ENCODE data around the gene C1orf21. TPM values are rescaled to one million over a fixed set of nuclear protein-coding genes. Genes with fewer than 3 reads are reported as not detected.

Gene C1orf21
- total RNA-seq, 1 donor from 2014 or later: 4.1 TPM

GRCh38 chr1:184424157-184424556 lies 37.3 kb downstream of the C1orf21 start:
- peaks cover 9% of the 10 kb centered on the region for H3K27me3 Mint-ChIP-seq (ENCODE audit: insufficient read depth)
- no peak overlapping the region for H3K4me3 Mint-ChIP-seq
- intact Hi-C loops (cut with micrococcal nuclease): no loop called here
- no peaks in the 10 kb centered on the region for H3K4me1 Mint-ChIP-seq (ENCODE audit: low read depth)
- no peak for DNase-seq (ENCODE audit: low spot score)
- H3K27ac Mint-ChIP-seq: no peak overlapping the region
- no peaks in the 10 kb centered on the region for H3K36me3 Mint-ChIP-seq (ENCODE audit: low read depth)
- H3K9me3 Mint-ChIP-seq: no peaks in the 10 kb centered on the region

GRCh38 chr1:184424945-184425344 lies 38.1 kb downstream of the C1orf21 start:
- no peak overlapping the region for H3K27ac Mint-ChIP-seq
- no peak overlapping the region for H3K4me3 Mint-ChIP-seq
- intact Hi-C loops (cut with micrococcal nuclease): no loop called here
- peaks cover 3% of the 10 kb centered on the region for H3K27me3 Mint-ChIP-seq (ENCODE audit: insufficient read depth)
- no peak for DNase-seq (ENCODE audit: low spot score)
- H3K36me3 Mint-ChIP-seq (ENCODE audit: low read depth): no peaks in the 10 kb centered on the region
- no peaks in the 10 kb centered on the region for H3K9me3 Mint-ChIP-seq
- no peaks in the 10 kb centered on the region for H3K4me1 Mint-ChIP-seq (ENCODE audit: low read depth)

GRCh38 chr1:184425449-184426277 lies 38.8 kb downstream of the C1orf21 start:
- Mint-ChIP-seq H3K4me3 (no peak overlapping the region), H3K9me3 (no peaks in the 10 kb centered on the region), H3K27ac (no peak overlapping the region), H3K36me3 (ENCODE audit: low read depth) (no peaks in the 10 kb centered on the region), H3K27me3 (ENCODE audit: insufficient read depth) (peaks cover 3% of the 10 kb centered on the region), H3K4me1 (ENCODE audit: low read depth) (no peaks in the 10 kb centered on the region)
- DNase-seq (ENCODE audit: low spot score): no peak
- intact Hi-C loops (cut with micrococcal nuclease): no loop called here

GRCh38 chr1:184426278-184426674 lies 39.4 kb downstream of the C1orf21 start:
- no peak for DNase-seq (ENCODE audit: low spot score)
- intact Hi-C loops (cut with micrococcal nuclease): no loop called here
- Mint-ChIP-seq H3K27me3 (ENCODE audit: insufficient read depth) (no peaks in the 10 kb centered on the region), H3K4me1 (ENCODE audit: low read depth) (no peaks in the 10 kb centered on the region), H3K4me3 (no peak overlapping the region), H3K36me3 (ENCODE audit: low read depth) (no peaks in the 10 kb centered on the region), H3K9me3 (no peaks in the 10 kb centered on the region), H3K27ac (no peak overlapping the region)

GRCh38 chr1:184427722-184428121 lies 40.9 kb downstream of the C1orf21 start:
- Mint-ChIP-seq H3K27ac (no peak overlapping the region), H3K36me3 (ENCODE audit: low read depth) (no peaks in the 10 kb centered on the region), H3K4me1 (ENCODE audit: low read depth) (no peaks in the 10 kb centered on the region), H3K27me3 (ENCODE audit: insufficient read depth) (peaks cover 3% of the 10 kb centered on the region), H3K4me3 (no peak overlapping the region), H3K9me3 (no peaks in the 10 kb centered on the region)
- intact Hi-C loops (cut with micrococcal nuclease): no loop called here
- no peak for DNase-seq (ENCODE audit: low spot score)

- peaks cover 3% of the 10 kb centered on the region for H3K27me3 Mint-ChIP-seq (ENCODE audit: insufficient read depth)
- H3K4me3 Mint-ChIP-seq: no peak overlapping the region
- DNase-seq (ENCODE audit: low spot score): no peak
- no peaks in the 10 kb centered on the region for H3K4me1 Mint-ChIP-seq (ENCODE audit: low read depth)
- intact Hi-C loops (cut with micrococcal nuclease): no loop called here
- no peaks in the 10 kb centered on the region for H3K9me3 Mint-ChIP-seq
- no peaks in the 10 kb centered on the region for H3K36me3 Mint-ChIP-seq (ENCODE audit: low read depth)
- no peak overlapping the region for H3K27ac Mint-ChIP-seq
Measured at GRCh38 chr1:184428604-184429003, 41.8 kb downstream of the C1orf21 start.

- no peaks in the 10 kb centered on the region for H3K36me3 Mint-ChIP-seq (ENCODE audit: low read depth)
- no peak overlapping the region for H3K27ac Mint-ChIP-seq
Measured at GRCh38 chr1:184429335-184429734, 42.5 kb downstream of the C1orf21 start.

GRCh38 chr1:184433956-184434502 lies 47.2 kb downstream of the C1orf21 start:
- H3K27ac Mint-ChIP-seq: no peak overlapping the region
- no peak for DNase-seq (ENCODE audit: low spot score)
- no peak overlapping the region for H3K4me3 Mint-ChIP-seq
- H3K27me3 Mint-ChIP-seq (ENCODE audit: insufficient read depth): peaks cover 3% of the 10 kb centered on the region
- no peaks in the 10 kb centered on the region for H3K9me3 Mint-ChIP-seq
- H3K36me3 Mint-ChIP-seq (ENCODE audit: low read depth): no peaks in the 10 kb centered on the region
- intact Hi-C loops (cut with micrococcal nuclease): no loop called here
- no peaks in the 10 kb centered on the region for H3K4me1 Mint-ChIP-seq (ENCODE audit: low read depth)

More at GRCh38 chr1:184429335-184429734, 42.5 kb downstream of the C1orf21 start:
- Mint-ChIP-seq H3K4me3 (no peak overlapping the region), H3K27me3 (ENCODE audit: insufficient read depth) (peaks cover 3% of the 10 kb centered on the region), H3K9me3 (no peaks in the 10 kb centered on the region), H3K4me1 (ENCODE audit: low read depth) (no peaks in the 10 kb centered on the region)
- no peak for DNase-seq (ENCODE audit: low spot score)
- intact Hi-C loops (cut with micrococcal nuclease): no loop called here

- Mint-ChIP-seq H3K9me3 (no peaks in the 10 kb centered on the region), H3K4me1 (ENCODE audit: low read depth) (no peaks in the 10 kb centered on the region), H3K27ac (no peak overlapping the region), H3K27me3 (ENCODE audit: insufficient read depth) (peaks cover under 1% of the 10 kb centered on the region), H3K4me3 (no peak overlapping the region), H3K36me3 (ENCODE audit: low read depth) (no peaks in the 10 kb centered on the region)
- DNase-seq (ENCODE audit: low spot score): no peak
- intact Hi-C loops (cut with micrococcal nuclease): no loop called here
Measured at GRCh38 chr1:184437291-184437690, 50.5 kb downstream of the C1orf21 start.

- H3K27me3 Mint-ChIP-seq (ENCODE audit: insufficient read depth): peaks cover 2% of the 10 kb centered on the region
- intact Hi-C loops (cut with micrococcal nuclease): no loop called here
- H3K9me3 Mint-ChIP-seq: no peaks in the 10 kb centered on the region
- no peak for DNase-seq (ENCODE audit: low spot score)
- no peaks in the 10 kb centered on the region for H3K4me1 Mint-ChIP-seq (ENCODE audit: low read depth)
- no peak overlapping the region for H3K27ac Mint-ChIP-seq
- H3K36me3 Mint-ChIP-seq (ENCODE audit: low read depth): no peaks in the 10 kb centered on the region
- no peak overlapping the region for H3K4me3 Mint-ChIP-seq
Measured at GRCh38 chr1:184438363-184438762, 51.5 kb downstream of the C1orf21 start.

GRCh38 chr1:184442260-184442659 lies 55.4 kb downstream of the C1orf21 start:
- H3K27me3 Mint-ChIP-seq (ENCODE audit: insufficient read depth): peaks cover 2% of the 10 kb centered on the region
- H3K4me1 Mint-ChIP-seq (ENCODE audit: low read depth): no peaks in the 10 kb centered on the region
- DNase-seq (ENCODE audit: low spot score): no peak
- no peaks in the 10 kb centered on the region for H3K9me3 Mint-ChIP-seq
- no peak overlapping the region for H3K27ac Mint-ChIP-seq
- no peaks in the 10 kb centered on the region for H3K36me3 Mint-ChIP-seq (ENCODE audit: low read depth)
- intact Hi-C loops (cut with micrococcal nuclease): no loop called here
- H3K4me3 Mint-ChIP-seq: no peak overlapping the region

- H3K4me1 Mint-ChIP-seq (ENCODE audit: low read depth): no peaks in the 10 kb centered on the region
- H3K27ac Mint-ChIP-seq: no peak overlapping the region
- no peak for DNase-seq (ENCODE audit: low spot score)
- intact Hi-C loops (cut with micrococcal nuclease): no loop called here
- no peaks in the 10 kb centered on the region for H3K9me3 Mint-ChIP-seq
- H3K36me3 Mint-ChIP-seq (ENCODE audit: low read depth): no peaks in the 10 kb centered on the region
- no peak overlapping the region for H3K4me3 Mint-ChIP-seq
- H3K27me3 Mint-ChIP-seq (ENCODE audit: insufficient read depth): peaks cover 2% of the 10 kb centered on the region
Measured at GRCh38 chr1:184443201-184443600, 56.4 kb downstream of the C1orf21 start.

GRCh38 chr1:184443624-184444023 lies 56.8 kb downstream of the C1orf21 start:
- intact Hi-C loops (cut with micrococcal nuclease): no loop called here

More at GRCh38 chr1:184443624-184444023, 56.8 kb downstream of the C1orf21 start:
- Mint-ChIP-seq H3K27me3 (ENCODE audit: insufficient read depth) (peaks cover 2% of the 10 kb centered on the region), H3K36me3 (ENCODE audit: low read depth) (no peaks in the 10 kb centered on the region), H3K4me3 (no peak overlapping the region), H3K4me1 (ENCODE audit: low read depth) (no peaks in the 10 kb centered on the region), H3K27ac (no peak overlapping the region), H3K9me3 (no peaks in the 10 kb centered on the region)
- DNase-seq (ENCODE audit: low spot score): no peak
